Colonic mucosa (tissue), 4 donors: ENCODE results near the gene GNAI3. TPM values are rescaled to one million over a fixed set of nuclear protein-coding genes. Genes with fewer than 3 reads are reported as not detected.

ENCODE experiments used
- DNase-seq: peaks from one replicate; pipeline ENCODE4 v3.0.0-alpha.2; 2020
- H3K27ac ChIP-seq: fragments of 200-600 bp; one replicate; pipeline ENCODE4 v1.8.0; 2021
- H3K27me3 ChIP-seq: fragments of 200-600 bp; one replicate; pipeline ENCODE4 v1.8.0; 2021
- H3K36me3 ChIP-seq: fragments of 200-600 bp; one replicate; pipeline ENCODE4 v1.8.0; 2021
- H3K4me1 ChIP-seq: fragments of 200-600 bp; one replicate; pipeline ENCODE4 v1.8.0; 2021; ENCODE audit warnings: mild to moderate bottlenecking
- H3K4me3 ChIP-seq: fragments of 200-600 bp; one replicate; pipeline ENCODE4 v1.8.0; 2021
- H3K9ac ChIP-seq, 2 donors: one replicate each; pipeline ENCODE4 v1.7.0; 2013; ENCODE audit warnings: control low read depth in 2 of 2, low read depth in 2 of 2, low read length in 2 of 2
- H3K9me3 ChIP-seq: fragments of 200-600 bp; one replicate; pipeline ENCODE4 v1.8.0; 2021
- CTCF ChIP-seq: fragments of 200-600 bp; IDR thresholded peaks from one replicate; pipeline ENCODE4 v1.8.0; 2022; ENCODE audit warnings: antibody characterized with exemption, mild to moderate bottlenecking
- intact Hi-C: fragments of 100-400 bp; cut with DNase I; formaldehyde crosslinking; loops from one replicate; pipeline ENCODE4 v1.14.1; 2022
- total RNA-seq, 2 donors: library from RNA; stranded (reverse); fragmentation: NEBNext Ultra II Directional in 1 of 2; extraction: Animal tissue kit (Norgen Biotek cat#: 25700) in 1 of 2; gene quantifications; one replicate each; pipeline ENCODE4 v1.2.1, GENCODE V29; 2021
- donor health status: healthy.
- donor health status: DM: no; HTN: no; CAD: no.
- donor health status: DM: no; HTN: no; CAD: no.

Gene GNAI3
- total RNA-seq, 2 donors from 2014 or later: 7.7 to 8.9 TPM

- intact Hi-C loops: no loop called here
- no peak for TF ChIP-seq CTCF
- Histone ChIP-seq H3K9me3 (no peaks in the 10 kb centered on the region), H3K27ac (no peak overlapping the region), H3K27me3 (no peaks in the 10 kb centered on the region), H3K4me3 (no peak overlapping the region), H3K9ac (no peak overlapping the region), H3K4me1 (peaks cover 11% of the 10 kb centered on the region), H3K36me3 (no peaks in the 10 kb centered on the region)
- DNase-seq: peak; percentile 22
These were observed 80.3 kb downstream of the GNAI3 start for GRCh38 chr1:109628540-109629321.

GRCh38 chr1:109629372-109630030 lies 81.1 kb downstream of the GNAI3 start:
- Histone ChIP-seq H3K36me3 (no peaks in the 10 kb centered on the region), H3K27me3 (no peaks in the 10 kb centered on the region), H3K27ac (no peak overlapping the region), H3K4me3 (no peak overlapping the region), H3K4me1 (peaks cover 11% of the 10 kb centered on the region), H3K9ac (no peak overlapping the region), H3K9me3 (no peaks in the 10 kb centered on the region)
- no peak for TF ChIP-seq CTCF
- no peak for DNase-seq
- intact Hi-C loops: loop anchor here (10.0 kb wide), 1 partner anchor 355 kb away; the partner anchor contains the start of gene AHCYL1

- Histone ChIP-seq H3K9me3 (no peaks in the 10 kb centered on the region), H3K4me3 (no peak overlapping the region), H3K4me1 (peaks cover 11% of the 10 kb centered on the region), H3K27ac (no peak overlapping the region), H3K27me3 (no peaks in the 10 kb centered on the region), H3K9ac (no peak overlapping the region), H3K36me3 (no peaks in the 10 kb centered on the region)
- intact Hi-C loops: loop anchor here (10.0 kb wide), 1 partner anchor 355 kb away; the partner anchor contains the start of gene AHCYL1
- no peak for TF ChIP-seq CTCF
- peak; percentile 21 for DNase-seq
These were observed 81.9 kb downstream of the GNAI3 start for GRCh38 chr1:109630081-109630897.

GRCh38 chr1:109630898-109631512 lies 82.6 kb downstream of the GNAI3 start:
- DNase-seq: no peak
- H3K9ac ChIP-seq: no peak overlapping the region
- no peak overlapping the region for H3K27ac ChIP-seq
- no peaks in the 10 kb centered on the region for H3K9me3 ChIP-seq
- no peak for TF ChIP-seq CTCF
- intact Hi-C loops: loop anchor here (10.0 kb wide), 1 partner anchor 354 kb away; the partner anchor contains the start of gene AHCYL1
- no peak overlapping the region for H3K4me3 ChIP-seq
- H3K4me1 ChIP-seq: peaks cover 11% of the 10 kb centered on the region
- no peaks in the 10 kb centered on the region for H3K27me3 ChIP-seq
- no peaks in the 10 kb centered on the region for H3K36me3 ChIP-seq
